Renal cortical epithelial cell (primary cell): ENCODE data around the gene TSEN2. TPM values are rescaled to one million over a fixed set of nuclear protein-coding genes. Genes with fewer than 3 reads are reported as not detected.
"Not testable (repeated sequence)": the region's sequence is repeated elsewhere in the genome, so short reads cannot be mapped to it uniquely, and the experiment has no call there.

ENCODE experiments used
- DNase-seq: peaks from one replicate; pipeline ENCODE4 v3.0.0-alpha.2; 2011; ENCODE audit warnings: low read depth
- total RNA-seq: library from RNA; depleted of rRNA; stranded (reverse); fragments of >200 nt; gene quantifications from 2 replicates; pipeline ENCODE4 v1.2.3, GENCODE V29; 2014

The TSEN2 gene
- 8.5 and 18.4 TPM in 2 replicates for total RNA-seq

- DNase-seq, result peak; percentile 82
These were observed at the start of gene TSEN2 for GRCh38 chr3:12484198-12484982. TSS of gene TSEN2 (plus strand) at chr3:12484480. CDS start at chr3:12489801, 5,321 bp downstream.

GRCh38 chr3:12436514-12437220, 47.6 kb upstream of the TSEN2 start:
- peak; percentile 22 for DNase-seq

GRCh38 chr3:12437221-12437605, 47.1 kb upstream of the TSEN2 start:
- no peak for DNase-seq

GRCh38 chr3:12437861-12438260, 46.4 kb upstream of the TSEN2 start:
- DNase-seq, result no peak

DNA sequence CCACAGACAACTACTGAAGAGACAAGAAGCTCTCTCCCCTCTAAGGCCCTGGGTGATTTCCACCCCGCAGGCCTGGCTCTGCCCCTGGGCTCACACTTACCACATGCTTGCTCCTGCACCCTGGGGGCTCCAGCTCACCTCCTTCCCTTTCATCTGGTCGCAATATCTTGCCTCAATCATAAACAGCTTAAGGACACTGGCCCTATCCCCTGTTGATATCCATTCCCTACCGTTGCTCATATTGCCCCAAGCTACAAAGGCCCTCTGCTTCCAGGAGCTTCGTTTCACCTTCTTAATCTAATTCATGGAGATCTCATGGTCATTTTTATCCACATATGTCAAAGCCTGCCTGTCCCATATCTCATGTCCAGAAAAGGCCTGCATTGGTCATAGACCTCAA, 46.0 kb upstream of the TSEN2 start:
- no peak for DNase-seq

DNA sequence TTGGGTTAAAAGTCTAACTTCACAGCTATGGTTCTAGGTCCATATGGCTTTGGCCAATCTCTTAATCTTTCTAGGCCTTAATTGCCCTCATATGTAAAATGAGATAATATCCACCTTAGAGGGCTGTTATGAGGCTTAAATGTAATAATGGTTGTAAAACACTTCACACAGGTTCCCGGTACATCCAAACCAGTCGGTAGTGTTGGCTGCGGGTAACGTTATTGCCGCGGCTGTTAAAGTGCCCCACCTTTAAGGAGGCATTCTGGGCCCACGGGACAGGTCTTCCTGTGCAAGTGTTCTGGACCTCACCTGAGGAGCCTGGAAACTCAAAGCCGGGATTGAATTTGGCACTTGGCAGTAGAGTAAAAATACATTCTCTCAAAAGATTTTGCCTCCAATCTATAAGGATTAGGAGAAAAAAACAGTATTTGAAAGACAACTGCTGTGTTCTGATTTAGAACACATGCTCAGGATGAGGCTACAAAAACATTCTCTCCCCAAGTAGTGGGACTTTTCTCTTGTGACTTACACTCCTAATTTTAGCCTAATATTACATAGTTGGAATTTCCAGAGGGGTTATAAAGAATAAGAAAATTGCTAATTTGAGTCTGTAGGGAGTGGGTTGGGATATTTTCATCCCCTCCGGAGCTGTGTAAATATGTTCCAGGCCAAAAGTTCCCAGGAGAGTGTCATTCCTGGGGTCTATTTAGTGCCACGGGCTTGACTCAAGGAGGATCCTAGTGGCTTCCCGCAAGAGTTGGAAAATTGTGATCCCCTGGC, 44.9 kb upstream of the TSEN2 start:
- no peak for DNase-seq

DNA sequence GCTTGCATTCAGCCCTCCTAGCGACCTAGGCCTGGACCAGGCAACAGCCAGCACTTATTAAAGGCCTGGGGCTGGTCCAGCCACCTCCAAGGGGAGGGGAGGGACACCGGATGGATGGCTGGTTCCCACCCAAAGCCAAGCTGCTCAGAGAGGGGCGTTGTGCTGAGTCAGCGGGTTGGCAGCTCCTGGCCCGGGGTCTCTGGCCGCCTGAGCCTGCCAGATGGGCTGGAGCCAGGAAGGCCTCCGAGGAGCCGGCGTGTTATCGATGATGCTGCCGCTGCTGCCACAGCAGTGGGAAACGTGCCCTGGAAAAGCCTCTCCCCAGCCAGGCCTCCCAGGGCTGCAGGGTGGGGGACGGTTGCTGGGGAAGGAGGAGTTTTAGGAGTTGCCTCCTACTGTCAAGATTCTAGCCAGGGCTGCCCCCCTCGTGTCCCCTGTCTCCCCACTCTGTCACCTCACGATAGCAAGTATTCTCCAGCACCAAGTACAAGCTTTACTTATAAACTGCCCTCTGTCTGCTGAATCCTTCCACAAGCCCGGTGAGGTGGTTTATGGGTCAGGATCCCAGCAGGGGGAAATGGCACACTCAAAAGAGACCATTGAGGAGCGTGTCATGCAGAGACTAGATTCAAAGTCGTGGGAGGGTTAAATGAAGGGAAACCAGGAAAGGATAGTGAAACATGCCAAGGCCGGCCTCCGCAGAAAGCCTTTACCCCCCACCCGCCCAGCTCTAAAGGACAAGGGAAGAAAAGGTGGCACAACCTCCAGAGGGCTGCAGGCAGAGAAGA, 43.2 kb upstream of the TSEN2 start:
- no peak for DNase-seq

DNA sequence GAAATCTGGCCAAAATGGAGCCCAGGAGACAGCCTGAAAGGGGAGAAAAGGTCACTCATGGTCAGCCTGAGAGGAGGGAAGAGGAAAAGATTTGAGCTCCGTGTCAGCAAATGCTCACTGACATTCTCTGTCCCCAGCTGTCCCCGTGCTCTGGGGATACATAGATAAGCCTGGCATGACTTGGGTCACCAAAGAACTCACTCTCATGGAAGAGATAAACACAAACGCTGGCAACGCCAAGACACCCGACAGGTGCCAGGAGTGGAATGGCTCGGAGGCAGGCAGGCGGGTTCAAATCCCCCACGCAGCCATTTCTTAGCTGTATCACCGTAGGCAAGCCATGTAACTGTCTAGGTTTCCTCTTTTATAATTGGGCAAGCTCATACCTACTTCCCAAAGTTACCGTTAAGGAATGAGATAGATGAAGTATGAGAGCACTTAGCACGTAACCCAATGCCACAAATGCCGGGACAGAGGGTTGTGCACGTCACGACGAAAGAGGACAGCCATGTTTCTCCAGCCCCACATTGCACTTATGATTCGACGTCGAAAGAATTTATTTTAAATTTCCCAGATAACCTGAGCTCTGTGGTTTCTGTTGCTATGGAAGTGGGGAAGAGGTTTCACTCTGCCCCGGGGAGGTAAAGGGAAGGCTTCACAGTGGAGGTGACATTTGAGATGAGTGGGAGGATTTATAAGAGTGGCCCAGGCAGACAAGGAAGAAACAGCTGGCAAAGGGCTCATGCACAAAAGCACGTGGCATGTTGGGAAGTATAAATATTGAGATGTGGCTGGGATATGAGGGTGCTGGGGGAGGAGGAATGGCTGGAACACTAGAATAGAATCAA, 41.4 kb upstream of the TSEN2 start:
- DNase-seq, result peak; percentile 17

DNA sequence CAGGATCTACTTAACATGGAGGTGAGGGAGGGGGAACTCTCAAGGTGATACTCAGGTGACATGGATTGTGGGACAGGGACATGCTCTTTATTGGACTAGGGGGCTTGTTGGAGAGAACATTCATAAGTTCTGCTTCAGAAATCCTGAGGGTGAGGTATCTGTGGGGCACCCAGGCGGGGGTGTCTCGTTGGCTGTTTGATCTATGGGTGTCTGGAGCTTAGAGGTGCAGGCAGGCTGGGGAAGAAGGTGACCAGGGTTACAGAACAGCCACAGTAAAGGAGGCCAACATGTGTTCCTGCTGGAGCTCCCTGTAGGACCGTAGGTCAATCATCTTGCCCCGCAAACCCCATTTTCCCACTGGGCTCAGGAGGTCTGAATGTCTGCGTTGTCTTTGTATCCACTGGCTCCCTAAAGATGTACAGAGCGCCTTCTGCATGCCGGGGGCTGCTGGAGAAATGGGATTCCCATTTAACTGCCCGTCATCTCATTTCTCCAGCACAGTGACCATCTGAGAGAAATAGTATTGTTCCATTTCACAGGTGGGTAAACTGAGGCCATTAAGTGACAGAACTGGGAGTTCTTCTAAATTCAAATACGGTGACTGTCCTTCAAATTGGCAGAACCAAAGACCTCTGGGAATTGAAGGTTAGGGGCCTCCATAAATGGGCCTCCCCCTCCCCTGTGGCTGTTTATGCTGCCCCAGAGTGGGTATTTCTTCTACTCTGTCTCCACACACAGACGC, 40.3 kb upstream of the TSEN2 start:
- no peak for DNase-seq

DNA sequence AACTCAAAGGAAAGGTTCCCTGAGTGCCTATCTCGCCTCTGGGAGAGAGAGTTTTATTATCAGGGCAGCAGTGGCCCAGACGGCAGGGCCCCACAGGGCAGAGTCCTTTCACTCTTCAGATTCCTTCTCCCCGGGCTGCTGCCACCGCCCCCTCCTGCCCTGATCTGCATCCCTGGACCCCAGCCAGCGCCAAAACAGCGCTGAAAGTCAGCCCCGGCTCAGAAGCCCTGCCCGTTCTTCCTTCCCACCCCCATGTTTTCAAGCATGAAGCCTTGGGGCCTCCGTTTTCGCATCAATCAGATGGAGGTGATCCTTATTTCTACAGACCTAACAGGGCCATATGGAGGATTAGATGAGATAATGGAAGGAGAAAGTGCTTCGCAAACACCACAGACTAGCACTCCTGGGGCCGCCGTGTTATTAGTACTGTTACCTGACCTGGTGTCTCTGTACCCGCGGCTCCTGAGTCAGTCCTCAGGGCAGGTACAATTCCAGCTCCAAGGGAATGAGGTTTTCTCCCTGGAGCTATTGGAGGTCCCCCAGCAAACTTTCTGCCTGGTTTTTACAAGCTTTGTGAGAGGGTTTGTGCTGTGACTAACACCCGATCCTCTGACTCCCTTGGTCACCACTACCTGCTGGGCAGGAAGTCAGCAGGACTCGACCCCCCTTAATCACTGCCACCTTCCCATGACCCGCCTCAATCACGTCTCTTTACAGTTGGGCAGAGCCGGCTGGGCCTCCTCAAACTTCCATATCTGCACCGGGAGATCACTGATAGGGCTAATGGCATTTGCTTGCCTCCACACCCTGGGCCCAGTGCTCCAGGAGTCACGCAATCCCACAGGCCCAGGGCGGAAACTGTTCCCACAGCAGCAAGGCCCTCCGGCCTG, 39.5 kb upstream of the TSEN2 start:
- DNase-seq, result peak; percentile 85

- DNase-seq, result no peak
These were observed 38.6 kb upstream of the TSEN2 start for GRCh38 chr3:12445523-12446240.

DNA sequence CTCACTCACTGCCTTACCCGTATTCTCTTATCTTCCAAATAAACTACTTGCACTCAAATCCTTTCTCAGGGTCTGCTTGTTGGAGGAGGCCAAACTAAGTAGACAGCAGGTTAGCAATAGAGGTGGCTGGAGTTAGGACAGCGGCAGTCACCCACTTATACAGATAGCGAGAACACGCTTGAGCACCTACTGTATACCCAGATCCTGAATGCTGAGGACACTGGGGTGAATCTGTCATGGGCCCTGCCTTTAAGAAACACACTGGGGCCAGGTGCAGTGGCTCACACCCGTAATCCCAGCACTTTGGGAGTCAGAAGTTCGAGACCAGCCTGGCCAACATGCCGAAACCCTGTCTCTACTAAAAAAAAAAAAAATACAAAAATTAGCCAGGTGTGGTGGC, 38.0 kb upstream of the TSEN2 start:
- no peak for DNase-seq

DNA sequence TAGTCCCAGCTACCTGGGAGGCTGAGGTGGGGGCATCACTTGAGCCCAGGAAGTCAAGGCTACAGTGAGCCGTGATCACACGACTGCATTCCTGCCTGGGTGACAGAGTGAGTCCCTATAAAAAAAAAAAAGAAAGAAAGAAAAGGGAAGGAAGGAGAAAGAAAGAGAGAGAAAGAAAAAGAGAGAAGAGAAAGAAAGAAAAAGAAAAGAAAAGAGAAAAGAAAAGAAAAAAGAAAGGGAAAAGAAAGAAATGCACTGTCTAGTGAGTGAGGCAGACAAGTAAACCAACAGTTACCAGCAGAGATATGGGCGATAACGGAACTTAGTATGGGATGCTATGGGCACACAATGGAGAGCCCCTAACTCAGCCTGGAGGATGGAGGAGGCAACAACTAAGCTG, 37.2 kb upstream of the TSEN2 start:
- no peak for DNase-seq

DNA sequence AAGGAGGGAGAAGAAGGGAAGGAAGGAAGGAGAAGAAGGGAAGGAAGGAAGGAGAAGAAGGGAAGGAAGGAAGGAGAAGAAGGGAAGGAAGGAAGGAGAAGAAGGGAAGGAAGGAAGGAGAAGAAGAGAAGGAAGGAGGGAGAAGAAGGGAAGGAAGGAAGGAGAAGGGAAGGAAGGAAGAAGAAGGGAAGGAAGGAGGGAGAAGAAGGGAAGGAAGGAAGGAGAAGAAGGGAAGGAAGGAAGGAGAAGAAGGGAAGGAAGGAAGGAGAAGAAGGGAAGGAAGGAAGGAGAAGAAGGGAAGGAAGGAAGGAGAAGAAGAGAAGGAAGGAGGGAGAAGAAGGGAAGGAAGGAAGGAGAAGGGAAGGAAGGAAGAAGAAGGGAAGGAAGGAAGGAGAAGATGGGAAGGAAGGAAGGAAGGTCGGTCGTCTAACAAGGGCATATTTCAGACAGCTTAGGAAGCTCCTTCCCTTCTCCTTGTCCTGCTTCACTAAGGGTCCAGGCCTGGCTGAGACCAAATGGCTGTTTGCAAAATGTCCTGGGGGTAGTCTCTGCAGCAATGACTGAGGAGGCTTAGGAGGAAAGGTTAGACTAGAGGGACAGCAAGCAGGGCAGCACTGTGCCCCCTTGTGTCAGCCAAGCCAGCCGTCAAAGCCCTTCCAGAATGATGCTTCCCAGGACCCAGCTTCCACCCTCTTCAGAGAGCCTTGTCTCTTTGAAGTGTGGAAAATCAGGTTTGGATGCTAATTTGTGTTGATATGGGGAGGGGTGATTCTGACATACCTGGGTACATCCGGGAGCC, 35.7 kb upstream of the TSEN2 start:
- DNase-seq, result not testable (repeated sequence)

DNA sequence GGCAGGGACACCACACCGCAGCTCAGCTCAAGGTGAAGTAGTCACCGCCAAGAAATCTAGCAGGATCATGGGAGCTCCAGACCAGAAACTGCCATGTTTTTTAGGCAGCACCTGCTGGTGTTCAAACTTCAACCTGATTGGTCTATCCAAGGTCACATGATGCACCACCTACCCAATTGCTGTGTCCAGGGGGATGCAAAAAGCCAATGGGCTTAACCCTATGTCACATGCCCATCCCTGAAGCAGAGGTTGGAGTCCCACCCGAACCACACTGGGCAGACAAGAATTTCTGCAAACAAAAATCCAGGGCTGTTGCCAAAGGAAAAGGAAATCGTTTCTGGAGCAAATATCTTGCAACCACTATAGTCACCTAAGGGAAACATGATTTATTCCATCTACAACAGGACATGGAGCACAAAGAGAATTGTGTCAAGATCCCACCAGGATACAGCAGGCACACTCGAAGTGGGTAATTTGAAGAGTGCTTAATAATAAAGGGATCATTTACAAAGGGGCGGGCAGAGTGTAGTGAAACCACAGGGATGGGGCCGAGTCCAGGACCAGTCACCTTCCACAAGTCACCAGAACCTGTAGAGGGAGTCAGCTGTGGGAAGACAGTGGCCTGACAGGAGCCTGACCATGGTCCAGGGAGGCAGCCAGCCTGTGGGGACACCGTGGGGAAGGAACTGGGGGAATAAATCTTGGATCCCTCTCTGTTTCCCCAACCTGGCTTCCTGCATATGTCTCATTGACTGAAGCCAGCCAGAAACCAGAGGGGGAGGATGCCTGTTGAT, 34.2 kb upstream of the TSEN2 start:
- no peak for DNase-seq

- DNase-seq, result no peak
These were observed 32.8 kb upstream of the TSEN2 start for GRCh38 chr3:12451481-12451880.

GRCh38 chr3:12451960-12452359, 32.3 kb upstream of the TSEN2 start:
- DNase-seq, result no peak
